NCI-H2171 (cell line): ENCODE measurements around the gene RPS6KA5.
"Not testable (repeated sequence)": the region's sequence is repeated elsewhere in the genome, so short reads cannot be mapped to it uniquely, and the experiment has no call there.

Experiments
- DNase-seq: peaks from one replicate; lab custom pipeline; 2025; lab: John Stamatoyannopoulos, UW

Gene RPS6KA5

DNA sequence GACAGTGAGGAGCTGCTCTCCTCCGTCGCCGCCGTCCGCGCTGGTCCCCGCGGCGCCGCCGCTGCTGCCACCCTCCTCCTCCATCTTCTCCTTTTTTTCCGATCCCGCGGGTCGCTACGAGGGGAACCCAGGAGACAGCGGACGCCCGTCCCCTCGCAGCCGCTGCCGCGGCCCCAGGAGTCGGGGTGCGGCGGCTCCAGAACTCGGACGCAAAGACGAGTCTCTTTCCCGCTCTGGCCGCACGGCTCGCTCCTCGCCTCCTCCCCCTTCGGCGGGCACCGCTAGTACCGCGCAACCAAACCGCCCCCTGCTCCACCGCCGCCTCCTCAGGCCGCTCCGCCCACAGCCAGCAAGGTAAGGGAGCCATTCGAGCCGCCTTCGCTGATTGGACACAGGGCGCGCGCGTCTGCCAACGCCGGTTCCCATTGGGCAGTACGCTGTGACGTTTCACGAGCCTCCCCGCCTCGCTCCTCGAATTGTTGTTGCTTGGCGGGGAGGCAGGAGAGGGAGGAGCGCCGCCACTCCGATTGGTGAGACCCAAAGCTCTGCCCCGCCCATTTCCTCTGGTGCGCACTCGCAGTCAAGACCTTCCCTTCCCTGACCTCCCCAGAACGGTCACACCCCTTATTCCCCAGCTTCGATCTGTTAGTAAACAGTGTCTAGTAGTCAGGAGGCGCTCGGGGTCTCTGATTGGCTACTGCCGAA is at the start of gene RPS6KA5:
Gene RPS6KA5 (minus strand): TSS at position 291 of the 705 bp plus-strand sequence. CDS start 207 bp downstream, at position 84.
- DNase-seq = peak; percentile 100

DNA sequence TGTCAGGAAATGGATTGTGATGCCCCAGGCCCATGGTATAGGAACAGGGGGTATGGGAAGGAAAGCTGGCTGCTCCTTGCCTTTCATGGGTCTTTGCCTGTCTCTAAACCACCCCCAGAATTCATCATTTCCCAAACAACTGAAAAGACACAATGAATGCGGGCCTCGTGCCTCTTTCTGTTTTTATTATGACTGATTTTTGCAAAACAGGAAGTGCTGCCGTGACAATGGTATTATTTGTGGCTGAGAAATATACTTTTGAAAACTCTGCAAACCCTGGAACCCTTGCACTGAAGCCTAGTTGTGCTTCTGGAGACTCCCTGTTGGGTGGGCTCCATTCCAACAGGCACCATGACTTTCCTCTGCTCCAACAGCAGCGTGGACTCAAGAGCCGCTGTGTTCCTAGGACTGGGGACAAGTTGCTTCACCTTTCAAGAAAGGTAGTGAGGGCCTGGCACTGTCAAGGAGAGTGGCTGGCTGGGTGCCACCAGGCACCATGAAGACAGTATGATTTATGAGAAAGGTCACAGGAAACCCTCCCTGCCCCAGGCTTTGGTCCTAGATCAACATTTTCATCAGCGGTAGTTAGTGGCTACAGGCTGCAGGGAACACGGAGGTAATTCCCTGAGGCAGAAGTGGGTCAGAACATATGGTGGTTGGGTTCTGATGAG is 48.6 kb upstream of the RPS6KA5 start:
- no peak for DNase-seq

DNA sequence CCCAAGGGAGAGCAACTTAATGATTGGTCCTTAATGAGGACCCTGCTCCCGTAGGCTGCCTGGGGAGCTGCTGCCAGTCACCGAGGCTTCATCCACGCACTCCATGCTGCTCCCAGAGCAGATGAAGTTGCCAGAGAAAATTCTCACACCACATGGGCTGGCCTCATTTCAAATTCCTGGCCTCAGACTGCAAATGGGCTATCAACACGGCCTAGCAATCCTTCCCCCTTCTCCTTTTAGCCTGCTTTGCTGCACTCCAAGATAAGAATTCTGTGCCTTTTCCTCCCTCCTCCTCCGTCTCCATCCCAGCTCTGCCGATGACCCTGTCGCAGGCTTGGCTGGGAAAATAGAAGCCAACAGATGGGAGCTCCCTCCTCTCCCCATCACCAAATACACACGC is 42.7 kb upstream of the RPS6KA5 start:
- DNase-seq = no peak

DNA sequence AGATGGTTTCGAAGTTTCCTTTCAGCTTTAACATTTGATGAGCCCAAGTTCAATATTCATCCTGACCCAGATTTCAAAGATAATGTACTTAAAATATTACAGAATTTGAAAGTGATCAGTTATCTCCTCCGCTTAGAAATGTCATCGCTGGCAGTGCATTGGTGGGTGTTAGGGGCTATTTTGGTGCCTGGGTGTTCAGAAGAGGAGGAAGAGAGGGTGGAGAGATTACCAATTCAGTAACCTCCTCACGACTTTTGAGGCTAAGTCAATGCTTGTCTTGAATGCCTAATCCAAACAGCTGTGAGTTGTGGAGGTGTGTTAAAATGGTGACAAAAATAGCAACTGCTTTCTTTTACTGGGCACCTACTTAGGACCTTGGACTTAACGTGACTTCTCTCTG is 39.7 kb upstream of the RPS6KA5 start:
- DNase-seq = no peak

DNA sequence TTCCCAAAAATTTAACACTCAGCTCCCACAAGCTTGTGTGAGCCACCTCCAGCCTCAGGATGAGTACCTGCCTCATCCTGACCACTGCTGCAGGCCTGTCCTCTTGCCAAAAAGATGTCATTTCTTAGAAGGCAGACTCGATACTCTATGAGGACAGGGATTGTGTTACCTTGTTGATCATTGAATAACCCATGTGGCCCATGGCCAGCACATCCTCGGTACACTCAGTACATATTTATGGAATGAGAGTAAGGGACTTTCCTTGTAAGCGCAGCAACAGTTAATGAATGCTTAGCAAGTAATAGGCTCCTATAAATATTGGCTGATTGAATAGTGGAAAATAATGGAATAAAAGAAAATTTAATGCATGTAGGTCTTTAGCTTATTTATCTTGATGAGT is 38.1 kb upstream of the RPS6KA5 start:
- DNase-seq = no peak

DNA sequence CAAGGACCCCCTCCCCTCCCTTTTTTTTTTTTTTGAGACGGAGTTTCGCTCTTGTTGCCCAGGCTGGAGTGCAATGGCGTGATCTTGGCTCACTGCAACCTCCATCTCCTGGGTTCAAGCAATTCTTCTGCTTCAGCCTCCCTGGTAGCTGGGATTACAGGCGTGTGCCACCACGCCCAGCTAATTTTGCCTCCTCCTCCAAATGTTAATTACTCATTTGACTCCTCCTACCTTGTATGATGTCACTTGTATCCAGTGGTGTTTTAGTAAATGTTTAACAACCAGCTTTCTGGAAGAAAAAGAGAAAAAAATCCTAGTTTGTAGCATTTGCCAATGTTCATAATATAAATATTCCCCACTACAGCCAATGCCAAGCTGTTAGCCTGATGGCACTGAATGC is 37.2 kb upstream of the RPS6KA5 start:
- DNase-seq = not testable (repeated sequence)

DNA sequence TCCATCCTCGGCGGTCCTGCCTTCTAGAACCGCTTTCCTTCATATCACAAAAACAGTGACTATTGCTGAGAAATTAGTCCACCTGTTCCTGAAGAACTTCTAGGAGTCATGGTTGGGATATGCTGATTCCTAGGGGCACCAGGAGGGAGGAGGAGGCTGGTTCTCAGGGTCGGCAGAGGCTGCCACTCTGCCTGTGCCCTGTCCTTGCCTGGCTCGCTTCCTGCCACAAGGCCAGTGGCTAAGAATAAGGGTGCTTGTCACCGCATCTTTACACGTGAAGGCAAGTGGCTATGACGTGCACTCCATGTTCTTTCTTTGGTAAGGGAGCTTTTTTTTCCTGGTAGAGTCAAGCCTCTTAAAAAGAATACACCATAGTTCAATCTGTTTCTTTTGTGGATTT is 34.7 kb upstream of the RPS6KA5 start:
- no peak for DNase-seq

DNA sequence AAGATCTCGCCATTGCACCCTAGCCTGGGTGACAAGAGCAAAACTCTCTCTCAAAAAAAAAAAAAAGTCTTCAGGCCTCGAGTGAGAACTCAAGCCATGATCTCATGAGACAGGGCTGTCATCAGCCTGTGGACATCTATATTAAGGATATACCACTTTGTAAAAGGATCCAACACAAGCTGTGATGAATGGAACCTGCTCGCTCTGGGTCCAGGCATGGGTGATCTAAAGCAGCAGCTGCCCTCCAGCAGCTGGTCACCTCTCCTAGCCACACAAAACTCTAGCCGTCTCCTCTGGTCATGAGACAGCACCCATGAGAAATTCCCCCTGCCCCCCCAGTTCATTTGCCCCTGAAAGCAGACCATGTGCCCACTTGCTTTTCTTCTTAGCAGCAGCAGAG is 34.3 kb upstream of the RPS6KA5 start:
- no peak for DNase-seq

DNA sequence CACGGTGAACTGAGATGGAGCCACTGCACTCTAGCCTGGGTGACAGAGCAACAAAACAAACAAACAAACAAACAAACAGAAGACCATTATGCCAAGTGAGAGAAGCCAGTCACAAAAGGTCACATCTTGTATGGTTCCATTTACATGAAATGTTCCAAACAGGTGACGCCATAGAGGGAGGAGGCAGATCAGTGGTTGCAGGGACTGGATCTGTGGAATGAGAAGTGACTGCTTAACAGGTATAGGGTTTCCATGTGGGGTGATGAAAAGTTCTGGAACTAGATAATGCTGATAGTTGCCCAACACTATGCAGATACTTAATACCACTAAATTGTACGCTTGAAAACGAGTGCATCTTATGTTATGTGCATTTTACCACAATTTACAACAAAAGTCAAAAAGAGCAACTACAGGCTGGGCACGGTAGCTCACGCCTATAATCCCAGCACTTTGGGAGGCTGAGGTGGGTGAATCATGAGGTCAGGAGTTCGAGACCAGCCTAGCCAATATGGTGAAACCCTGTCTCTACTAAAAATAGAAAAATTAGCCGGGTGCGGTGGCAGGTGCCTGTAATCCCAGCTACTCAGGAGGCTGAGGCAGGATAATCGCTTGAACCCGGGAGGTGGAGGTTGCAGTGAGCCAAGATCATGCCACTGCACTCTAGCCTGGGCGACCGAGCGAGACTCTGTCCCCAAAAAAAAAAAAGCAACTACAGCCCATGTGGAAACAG is 33.5 kb upstream of the RPS6KA5 start:
- DNase-seq = not testable (repeated sequence)

DNA sequence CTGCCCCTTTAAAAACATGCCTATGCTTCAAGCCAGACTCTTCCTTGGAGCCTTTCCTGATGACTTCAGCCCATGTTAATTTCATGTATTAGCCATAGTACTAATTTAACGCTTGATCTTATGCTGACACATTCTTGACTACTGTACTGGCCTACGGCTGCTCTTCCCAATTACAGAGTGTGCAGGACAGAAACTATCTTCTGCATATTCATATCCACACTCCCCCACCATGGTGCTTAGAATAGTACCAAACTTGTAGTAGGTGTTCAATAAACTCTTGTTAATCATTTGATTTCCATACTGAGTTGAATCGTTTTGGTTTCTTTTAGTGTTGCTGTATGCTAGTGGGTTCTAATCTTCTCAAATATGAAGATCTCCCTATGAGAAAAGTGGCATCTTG is 31.6 kb upstream of the RPS6KA5 start:
- no peak for DNase-seq

DNA sequence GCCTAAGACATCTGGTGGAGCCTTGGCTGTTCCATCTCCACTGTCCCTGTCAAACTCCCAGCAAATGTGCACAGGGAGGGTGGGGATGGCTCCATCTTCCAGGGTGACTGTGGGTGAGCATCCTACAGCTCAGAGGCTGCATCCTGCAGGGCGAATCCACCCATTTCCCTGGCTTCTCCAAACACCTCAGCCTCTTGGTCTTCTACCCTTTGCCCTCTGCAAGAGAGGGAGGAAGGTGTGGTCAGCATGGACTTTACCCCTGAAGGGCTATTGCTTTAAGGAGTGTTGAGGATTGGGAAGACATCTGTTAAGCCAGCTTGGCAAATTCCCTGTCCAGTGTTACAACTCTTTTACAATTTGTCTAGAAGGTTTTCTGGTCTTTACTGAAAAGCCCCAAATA is 30.3 kb upstream of the RPS6KA5 start:
- DNase-seq = no peak

DNA sequence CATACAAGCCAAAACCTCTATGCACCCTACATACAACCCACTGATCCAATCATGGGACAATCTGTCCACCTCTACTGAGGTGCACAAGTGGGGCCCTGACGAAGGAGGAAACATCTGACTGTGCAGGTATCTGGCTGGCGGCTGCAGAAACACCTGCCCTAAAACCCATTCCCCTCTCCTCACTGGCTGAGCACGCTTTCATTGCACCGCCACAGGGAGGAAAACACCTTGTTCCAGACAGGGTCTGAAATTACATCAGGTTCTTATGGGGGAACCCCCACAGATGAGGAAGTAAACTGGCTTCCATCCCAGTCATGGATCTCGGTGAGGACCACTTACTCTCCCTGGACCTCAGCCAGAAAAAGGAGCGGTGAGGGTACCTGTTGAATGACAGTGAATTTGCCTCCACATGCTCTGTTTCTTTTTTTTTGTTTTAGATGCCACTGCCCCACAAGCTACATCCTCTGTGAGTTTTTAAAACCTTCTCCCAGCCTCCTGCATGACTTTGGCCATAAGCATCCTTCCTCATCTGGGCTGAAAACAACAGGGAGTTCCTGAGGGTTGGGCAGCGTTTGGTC is 29.6 kb upstream of the RPS6KA5 start:
- DNase-seq = no peak

DNA sequence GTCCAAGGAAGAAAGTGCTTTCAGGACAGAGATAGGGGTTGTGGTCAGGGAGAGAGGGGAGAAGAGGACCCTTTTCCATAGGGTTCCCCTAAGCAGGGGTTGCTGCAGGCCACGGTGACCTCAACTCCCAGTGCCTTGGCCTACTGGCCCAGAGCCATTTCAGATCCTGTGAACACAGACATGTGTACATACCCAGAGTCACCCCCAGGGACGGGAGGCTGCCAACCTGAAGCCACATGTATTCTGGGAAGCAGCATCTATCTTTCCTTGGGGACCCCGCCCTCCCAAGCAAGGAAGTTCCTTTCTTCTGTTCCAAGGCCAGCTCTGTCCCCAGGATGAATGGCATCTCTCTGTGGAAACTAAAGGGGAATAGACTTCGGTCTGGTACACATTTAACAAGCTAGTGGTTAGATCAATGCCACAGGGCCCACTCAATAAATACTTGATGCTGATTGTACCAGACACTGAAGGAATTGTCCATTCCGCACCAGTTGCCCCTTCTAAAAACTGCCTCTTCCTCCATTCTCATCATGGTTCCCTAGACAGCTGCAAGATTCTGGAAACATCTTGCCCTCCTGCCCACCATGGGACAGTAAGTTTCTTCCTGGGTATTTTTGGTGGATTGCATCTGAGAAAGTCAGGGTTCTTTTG is 28.3 kb upstream of the RPS6KA5 start:
- no peak for DNase-seq

DNA sequence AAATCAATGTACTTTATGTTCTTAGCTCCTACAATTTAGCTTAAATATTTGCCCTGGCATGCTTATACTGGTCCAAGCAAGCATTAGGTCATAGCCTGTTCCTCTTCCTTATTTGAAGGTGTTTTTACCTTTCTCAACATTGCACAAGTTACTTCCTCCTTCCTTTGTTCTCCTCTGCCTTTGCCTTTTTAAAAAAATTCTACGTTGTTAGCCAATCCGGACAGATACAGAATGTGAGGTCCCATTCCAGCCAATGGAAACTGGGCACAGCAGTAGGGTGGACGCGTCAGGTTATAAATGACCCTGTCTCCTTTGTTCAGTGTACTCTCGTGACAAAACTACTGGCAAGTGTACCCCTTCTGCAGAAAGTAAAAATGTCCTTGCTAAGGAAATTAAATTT is 27.0 kb upstream of the RPS6KA5 start:
- DNase-seq = not testable (repeated sequence)

DNA sequence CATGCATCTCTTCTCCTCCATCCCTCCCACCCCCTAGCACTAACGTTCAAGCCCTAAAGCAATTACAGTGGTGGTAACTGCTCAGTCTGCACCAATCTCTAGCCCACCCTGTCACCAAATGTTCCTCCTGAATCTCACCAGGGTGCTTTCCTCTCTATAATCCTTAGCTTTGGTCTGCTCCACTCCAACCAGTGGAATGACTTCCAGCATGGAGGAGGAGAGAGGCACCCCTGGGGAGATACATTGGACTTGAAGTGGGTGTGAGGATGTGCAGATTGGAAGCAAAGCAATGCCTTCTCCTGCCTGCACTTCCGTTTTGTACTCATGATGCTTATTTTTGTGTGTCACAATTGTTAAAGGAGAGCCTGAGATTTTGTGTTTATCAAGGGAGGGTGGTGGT is 24.1 kb upstream of the RPS6KA5 start:
- DNase-seq = no peak

DNA sequence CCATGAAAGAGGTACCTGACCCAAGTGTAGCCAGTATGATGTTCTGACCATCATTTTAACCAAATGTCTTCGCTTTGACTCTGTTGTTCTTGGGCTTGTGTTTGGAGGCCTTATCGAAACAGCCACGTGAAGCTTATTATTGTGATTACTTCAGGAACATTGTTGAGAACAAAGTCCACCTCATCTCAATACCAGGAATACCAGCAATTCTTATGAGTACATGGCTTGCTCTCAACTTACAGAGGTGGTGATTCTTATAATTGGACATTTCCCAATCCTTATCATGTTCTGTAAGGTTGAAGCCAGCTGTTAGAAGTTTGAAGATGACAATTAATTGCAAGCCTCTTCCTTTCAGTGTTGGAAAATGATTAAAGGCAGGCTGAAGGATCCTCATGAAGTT is 21.8 kb upstream of the RPS6KA5 start:
- no peak for DNase-seq

DNA sequence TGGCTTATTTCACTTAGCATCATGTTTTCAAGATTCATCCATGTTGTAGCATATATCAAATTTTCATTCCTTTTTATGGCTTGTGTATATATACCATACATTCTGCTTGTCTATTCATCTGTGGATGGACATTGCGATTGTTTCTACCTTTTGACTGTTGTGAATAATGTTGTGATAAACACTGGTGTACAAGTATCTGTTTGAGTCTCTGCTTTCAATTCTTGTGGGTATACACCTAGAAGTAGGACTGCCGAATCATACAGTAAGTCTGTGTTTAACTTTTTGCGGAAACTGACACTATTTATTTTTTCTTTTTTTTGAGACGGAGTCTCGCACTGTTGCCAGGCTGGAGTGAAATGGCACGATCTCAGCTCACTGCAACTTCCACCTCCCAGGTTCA is 19.6 kb upstream of the RPS6KA5 start:
- DNase-seq = no peak

DNA sequence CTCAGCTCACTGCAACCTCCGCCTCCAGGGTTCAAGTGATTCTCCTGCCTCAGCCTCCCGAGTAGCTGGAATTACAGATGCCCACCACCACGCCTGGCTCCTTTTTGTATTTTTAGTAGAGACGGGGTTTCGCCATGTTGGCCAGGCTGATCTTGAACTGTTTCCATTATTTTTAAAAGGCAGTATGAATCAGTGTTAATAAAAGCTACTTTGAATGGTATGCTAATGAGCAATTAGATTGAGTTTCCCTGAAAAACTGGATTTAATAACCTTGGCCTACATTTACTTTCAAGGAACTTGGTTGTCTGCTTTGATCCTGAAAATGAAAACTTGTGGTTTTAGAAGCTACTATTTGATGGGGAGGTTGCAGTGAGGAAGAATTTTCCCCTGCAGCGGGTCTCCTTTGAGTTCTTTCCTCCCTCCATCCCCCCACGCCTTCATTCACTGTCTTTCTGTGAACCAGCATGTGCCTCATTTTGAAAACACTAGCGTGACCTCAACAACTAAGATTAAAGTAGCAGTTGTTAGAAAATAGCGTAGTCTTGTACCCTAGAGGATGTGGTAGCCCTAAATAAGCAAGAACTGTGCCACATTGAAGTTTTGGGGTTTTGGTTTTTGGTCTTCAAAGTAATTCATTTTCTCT is 17.8 kb upstream of the RPS6KA5 start:
- no peak for DNase-seq

DNA sequence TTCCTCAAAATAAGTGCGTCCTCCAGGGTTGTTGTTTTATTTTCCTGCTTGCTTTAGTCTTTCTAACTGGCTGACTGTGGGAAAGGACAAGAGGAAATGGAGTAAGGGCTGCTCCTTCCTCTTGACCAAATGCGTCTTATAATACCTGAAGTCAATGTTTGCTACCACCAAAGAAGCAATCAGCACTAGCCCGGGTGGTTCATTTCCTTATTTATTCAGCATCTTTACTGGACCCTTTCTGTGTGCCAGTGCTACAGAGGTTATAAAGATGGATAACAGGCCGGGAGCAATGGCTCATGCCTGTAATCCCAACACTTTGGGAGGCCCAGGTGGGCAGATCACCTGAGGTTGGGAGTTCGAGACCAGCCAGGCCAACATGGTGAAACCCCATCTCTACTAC is 15.1 kb upstream of the RPS6KA5 start:
- no peak for DNase-seq

DNA sequence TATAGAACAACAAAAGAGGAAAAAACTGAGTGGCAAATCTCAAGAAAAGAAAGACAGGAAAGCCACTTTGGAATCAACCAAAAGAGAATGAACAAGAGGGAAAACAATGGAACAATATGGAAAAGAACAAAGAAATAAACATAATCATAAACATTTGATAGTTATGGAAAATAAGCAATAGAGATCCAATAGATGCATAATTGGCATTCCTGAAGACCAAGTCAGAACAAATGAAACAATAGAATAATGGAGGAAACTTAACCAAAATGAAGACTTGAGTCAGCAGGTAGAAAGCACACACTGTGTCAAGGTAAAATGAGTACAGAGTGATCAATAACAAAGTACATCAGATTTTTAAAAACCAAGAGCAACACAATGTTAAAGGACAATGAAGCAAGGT is 10.1 kb upstream of the RPS6KA5 start:
- DNase-seq = no peak

DNA sequence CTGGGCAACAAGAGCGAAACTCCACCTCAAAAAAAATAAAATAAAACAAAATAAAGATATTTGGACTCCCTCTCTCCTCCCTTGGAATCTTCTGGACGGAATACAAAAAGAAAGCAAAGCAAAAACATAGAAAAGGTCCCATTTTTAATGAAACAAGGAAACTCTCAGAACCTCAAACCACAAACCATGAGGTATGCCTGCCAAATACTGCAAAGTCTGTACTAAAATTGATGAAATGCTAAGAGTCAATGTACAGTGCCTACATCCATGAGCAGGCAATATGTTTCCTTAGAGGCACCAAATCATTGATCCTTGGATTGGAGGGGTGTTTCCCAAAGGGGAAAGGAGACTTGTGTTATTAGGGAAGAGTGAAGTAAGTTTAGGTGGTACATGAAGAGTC is 8.2 kb upstream of the RPS6KA5 start:
- DNase-seq = no peak

DNA sequence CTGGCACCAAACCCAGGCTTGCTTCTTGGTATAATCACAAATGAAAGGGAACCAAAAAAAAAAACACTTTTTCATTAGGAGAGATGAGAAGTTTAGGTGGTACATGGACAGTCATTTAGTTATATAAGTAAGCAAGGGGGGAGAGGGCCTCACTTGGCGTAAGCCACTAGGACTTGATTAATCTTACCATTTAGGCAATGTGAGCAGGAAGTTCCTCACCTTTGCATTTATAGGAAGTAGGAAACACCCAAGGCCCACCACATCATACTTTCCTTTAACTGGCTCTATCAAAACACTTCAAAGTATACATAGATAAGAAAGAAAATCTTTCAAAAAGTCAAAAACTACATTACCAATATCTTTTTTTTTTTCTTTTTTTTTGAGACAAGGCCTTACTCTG is 6.7 kb upstream of the RPS6KA5 start:
- DNase-seq = no peak
